IPS DF 4.7 (cell line): ENCODE data around the gene OR13C4.
"Not testable (repeated sequence)": the region's sequence is repeated elsewhere in the genome, so short reads cannot be mapped to it uniquely, and the experiment has no call there.

Source experiments
- DNase-seq: peaks from one replicate; pipeline ENCODE4 v3.0.0-alpha.2; 2013; ENCODE audit warnings: low spot score; ENCODE audit errors: extremely low read depth

The OR13C4 gene

DNA sequence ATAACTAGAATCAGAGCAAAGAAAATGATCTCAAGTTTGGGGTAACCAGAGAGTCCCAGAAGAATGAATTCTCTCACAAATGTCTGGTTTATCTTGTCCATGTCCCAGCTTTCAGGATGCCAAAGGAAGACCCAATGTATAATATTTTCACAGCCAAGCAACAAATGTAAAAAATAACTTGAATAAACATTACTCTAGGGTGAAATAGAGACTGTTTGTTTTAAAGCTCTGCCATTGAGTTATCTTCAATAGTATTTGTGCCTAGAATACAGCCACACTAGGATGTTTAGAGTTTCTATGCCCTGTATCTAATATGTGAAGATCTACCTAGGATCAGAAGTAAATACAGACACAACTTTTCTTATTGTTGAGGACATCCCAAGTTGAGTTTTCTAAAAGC, at the start of gene OR13C4:
TSS of gene OR13C4 (minus strand) at position 101 of the 400 bp plus-strand sequence. CDS start at position 101, 0 bp downstream.
- DNase-seq, result no peak

GRCh38 chr9:104575456-104575855, 48.4 kb upstream of the OR13C4 start:
- DNase-seq, result no peak

DNA sequence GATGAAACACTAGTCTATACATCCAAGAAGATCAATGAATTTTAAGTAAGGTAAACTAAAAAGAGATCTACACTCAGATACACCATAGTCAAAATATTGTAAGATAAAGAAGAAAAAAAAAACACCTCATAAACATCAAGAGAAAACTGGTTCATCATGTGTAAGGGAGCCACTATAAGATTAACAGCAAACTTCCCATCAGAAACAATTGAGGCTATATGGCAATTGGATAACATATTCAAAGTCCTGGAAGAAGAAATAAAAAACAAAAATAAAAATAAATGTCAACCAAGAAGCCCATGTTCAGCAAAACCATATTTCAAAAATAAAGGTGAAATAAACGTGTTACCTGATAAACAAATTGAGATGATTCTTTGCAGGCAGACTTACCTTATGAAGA, 45.6 kb upstream of the OR13C4 start:
- DNase-seq, result no peak

DNA sequence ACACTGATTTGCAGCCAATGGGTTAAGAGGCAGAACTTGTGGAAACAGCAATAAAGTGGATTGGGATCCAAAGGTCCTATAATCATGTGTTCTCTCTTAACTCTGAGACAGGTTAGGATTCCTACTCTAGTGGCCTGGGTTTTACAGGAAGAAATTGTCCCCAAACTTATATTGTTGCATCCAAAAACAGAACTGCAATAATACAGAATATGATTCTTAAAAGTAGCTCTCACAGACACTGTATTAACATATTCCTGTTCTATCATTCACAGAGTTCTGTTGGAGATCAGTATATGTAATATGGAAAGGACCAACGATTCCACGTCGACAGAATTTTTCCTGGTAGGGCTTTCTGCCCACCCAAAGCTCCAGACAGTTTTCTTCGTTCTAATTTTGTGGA, 41.9 kb upstream of the OR13C4 start, which contains the start of gene OR13C8:
TSS of gene OR13C8 (plus strand) at position 301 of the 400 bp plus-strand sequence. CDS start at position 301, 0 bp downstream.
- DNase-seq, result no peak

GRCh38 chr9:104564358-104564757, 37.3 kb upstream of the OR13C4 start:
- no peak for DNase-seq

GRCh38 chr9:104556830-104557634, 30.0 kb upstream of the OR13C4 start:
- DNase-seq, result no peak

- DNase-seq, result no peak
These were observed 28.5 kb upstream of the OR13C4 start for GRCh38 chr9:104555521-104555920.

DNA sequence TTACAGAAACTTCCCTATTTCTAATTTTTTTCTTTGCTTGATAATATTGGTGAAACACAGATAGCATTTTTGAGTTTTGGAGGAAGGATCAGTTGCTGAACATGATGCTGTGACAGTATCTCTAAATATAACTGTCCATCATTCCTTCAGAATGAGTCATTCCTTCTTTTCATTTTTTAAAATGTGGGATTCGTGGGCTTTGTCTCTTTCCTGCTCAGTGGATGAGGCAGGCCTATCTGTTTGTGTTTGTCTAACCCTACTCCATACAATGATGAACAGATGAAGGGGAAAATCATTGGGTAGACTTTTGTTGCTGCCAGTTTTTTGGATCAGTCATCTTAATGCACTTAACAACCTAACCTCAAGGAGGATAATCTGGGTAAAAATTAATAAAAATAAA, 26.3 kb upstream of the OR13C4 start:
- DNase-seq, result no peak

- no peak for DNase-seq
These were observed 17.6 kb upstream of the OR13C4 start for GRCh38 chr9:104544644-104545043.

- no peak for DNase-seq
These were observed 12.3 kb upstream of the OR13C4 start for GRCh38 chr9:104539275-104539674.

DNA sequence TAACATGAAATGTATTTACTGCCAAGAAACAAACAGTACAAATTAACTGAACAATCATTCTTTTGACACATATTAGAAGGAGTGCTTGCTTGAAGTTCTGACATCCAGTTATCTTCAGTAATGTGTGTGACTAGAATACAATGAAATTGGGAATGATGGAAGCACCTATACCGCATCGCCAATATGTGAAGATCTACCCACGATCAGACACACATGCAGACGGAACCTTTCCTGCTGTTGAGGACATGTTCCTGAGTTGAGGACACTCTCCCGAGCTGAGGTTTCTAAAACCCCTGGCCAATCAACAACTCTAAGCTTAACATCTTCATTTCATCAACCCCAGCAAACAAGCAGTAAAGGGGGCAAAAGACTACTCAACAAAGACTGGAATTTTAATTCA, 9.7 kb upstream of the OR13C4 start, which contains the start of gene OR13C3:
TSS of gene OR13C3 (minus strand) at position 101 of the 400 bp plus-strand sequence. CDS start 133 bp downstream, outside the sequence.
- DNase-seq, result no peak

GRCh38 chr9:104520241-104520640, 6.8 kb downstream of the OR13C4 start:
- not testable (repeated sequence) for DNase-seq

GRCh38 chr9:104514901-104515300, 12.1 kb downstream of the OR13C4 start:
- no peak for DNase-seq

- DNase-seq, result no peak
These were observed 20.4 kb downstream of the OR13C4 start for GRCh38 chr9:104506565-104506964.

DNA sequence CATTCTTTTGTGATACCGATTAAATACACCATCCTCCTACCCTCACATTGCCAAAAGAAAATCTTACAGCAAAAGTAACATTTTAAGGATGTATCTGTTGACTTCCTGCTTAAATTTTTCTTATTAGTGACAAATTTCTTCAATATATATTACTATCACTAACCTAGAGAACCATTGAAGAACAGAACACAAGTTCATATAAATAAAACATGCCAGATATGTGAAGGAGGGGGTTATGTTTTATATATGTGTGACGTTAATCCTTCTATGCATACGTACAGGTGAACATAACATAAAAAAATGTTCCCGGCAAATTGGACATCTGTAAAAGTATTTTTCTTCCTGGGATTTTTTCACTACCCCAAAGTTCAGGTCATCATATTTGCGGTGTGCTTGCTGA, 23.0 kb downstream of the OR13C4 start, which contains the start of gene OR13F1:
TSS of gene OR13F1 (plus strand) at position 301 of the 400 bp plus-strand sequence. CDS start at position 301, 0 bp downstream.
- DNase-seq, result no peak

GRCh38 chr9:104503440-104503839, 23.6 kb downstream of the OR13C4 start:
- DNase-seq, result no peak

DNA sequence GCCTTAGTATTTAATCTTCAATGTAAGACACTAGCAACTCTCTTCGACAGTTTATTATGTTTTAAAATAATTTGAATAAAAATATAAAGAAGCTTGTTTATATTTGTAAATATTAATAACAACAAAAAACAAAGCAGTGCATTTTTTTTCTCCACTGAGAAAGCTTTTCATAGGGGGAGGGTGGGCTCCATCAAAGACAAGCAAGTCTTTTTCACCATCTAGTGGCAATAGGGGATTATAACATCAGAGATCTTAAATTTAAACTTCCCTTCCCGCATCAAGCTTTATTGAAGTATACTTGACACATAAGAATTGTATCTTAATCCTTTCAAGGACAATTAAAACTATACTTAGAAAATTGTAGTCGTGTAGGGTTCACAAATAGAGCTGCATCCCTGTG, 32.2 kb downstream of the OR13C4 start:
- no peak for DNase-seq

DNA sequence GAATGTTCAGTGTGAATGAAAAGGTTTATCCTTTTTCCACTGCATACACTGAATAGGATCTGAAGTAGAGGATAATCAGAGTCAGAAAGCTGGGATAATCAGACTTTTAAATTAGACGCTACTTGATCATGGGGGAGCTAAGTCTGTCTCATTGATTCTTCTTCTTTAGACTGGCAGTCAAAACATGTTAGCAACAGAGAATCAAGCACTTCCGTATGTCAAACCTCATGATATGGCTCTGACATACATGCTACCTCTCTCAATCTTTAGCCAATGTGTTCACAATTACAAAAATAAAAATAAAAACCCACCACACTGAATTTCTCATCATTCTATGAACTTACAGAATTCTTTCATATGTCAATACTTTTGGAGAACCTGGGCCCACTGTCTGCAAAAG, 42.0 kb downstream of the OR13C4 start:
- no peak for DNase-seq

DNA sequence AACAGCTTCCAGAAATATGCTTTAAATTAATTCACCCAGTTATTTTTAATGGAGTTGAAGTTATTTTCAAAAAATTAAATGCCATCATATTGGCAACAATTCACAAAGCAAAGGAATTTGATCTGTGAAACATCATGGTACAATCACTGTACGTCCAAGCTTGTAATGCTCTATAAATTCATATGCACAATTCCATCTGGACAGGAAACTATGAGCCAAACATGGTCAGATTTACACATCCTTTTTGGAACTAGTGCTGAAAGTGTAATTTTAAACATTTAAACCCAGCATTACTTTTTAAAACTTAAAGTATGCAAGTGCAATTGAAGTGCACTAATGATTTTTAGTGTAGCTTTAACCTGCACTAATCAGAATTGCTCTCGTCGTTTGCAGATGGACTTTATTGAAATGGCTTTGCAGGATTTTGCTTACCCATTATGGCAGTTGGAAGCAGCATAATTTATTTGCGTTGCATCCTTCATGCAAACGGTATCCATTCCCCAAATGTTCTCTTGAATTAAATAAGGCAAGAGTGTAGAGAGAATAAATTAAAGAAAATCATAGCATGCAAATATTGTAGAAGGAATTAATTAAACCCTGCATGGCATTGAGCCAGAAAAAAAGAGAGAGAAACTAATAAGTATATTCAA, 44.0 kb downstream of the OR13C4 start:
- DNase-seq, result no peak
